Activated CD4-positive, alpha-beta T cell treated with anti-CD3 and anti-CD28 coated beads, Interleukin-2, amount 50 U/mL, for 1 hour (primary cell): Measurements from ENCODE around the gene ACTRT2.

Experiments
- DNase-seq: peaks from one replicate; pipeline ENCODE4 v3.0.0-alpha.2; 2020

Gene ACTRT2

GRCh38 chr1:2983706-2984398 lies 37.4 kb upstream of the ACTRT2 start:
- no peak for DNase-seq

- no peak for DNase-seq
Observed at GRCh38 chr1:2984399-2985061, 36.7 kb upstream of the ACTRT2 start.

- DNase-seq: no peak
Observed at GRCh38 chr1:2985067-2985561, 36.2 kb upstream of the ACTRT2 start.

- DNase-seq: no peak
Observed at GRCh38 chr1:2985694-2986548, 35.3 kb upstream of the ACTRT2 start.

GRCh38 chr1:2986549-2987305 lies 34.5 kb upstream of the ACTRT2 start:
- DNase-seq: no peak

- DNase-seq: no peak
Observed at GRCh38 chr1:2987773-2988172, 33.5 kb upstream of the ACTRT2 start.

GRCh38 chr1:2988256-2988655 lies 33.0 kb upstream of the ACTRT2 start:
- DNase-seq: no peak

GRCh38 chr1:2989185-2989584 lies 32.1 kb upstream of the ACTRT2 start:
- no peak for DNase-seq

GRCh38 chr1:2989976-2990375 lies 31.3 kb upstream of the ACTRT2 start:
- no peak for DNase-seq

GRCh38 chr1:2990376-2991115 lies 30.7 kb upstream of the ACTRT2 start:
- DNase-seq: no peak

GRCh38 chr1:2991753-2992495 lies 29.3 kb upstream of the ACTRT2 start:
- no peak for DNase-seq

- DNase-seq: no peak
Observed at GRCh38 chr1:2998503-2999100, 22.7 kb upstream of the ACTRT2 start.

GRCh38 chr1:2999138-2999537 lies 22.1 kb upstream of the ACTRT2 start:
- DNase-seq: no peak

GRCh38 chr1:2999571-2999970 lies 21.7 kb upstream of the ACTRT2 start:
- no peak for DNase-seq

GRCh38 chr1:3000214-3000613 lies 21.1 kb upstream of the ACTRT2 start:
- DNase-seq: no peak

- DNase-seq: no peak
Observed at GRCh38 chr1:3000671-3001470, 20.4 kb upstream of the ACTRT2 start.

GRCh38 chr1:3001471-3002348 lies 19.6 kb upstream of the ACTRT2 start:
- no peak for DNase-seq

GRCh38 chr1:3002349-3003038 lies 18.8 kb upstream of the ACTRT2 start:
- no peak for DNase-seq
